Activated CD8-positive, alpha-beta T cell treated with anti-CD3 and anti-CD28 coated beads, Interleukin-2, amount 10 ng/mL, durations not matched to agents 7 days and 5 days (primary cell): ENCODE results near the gene NDUFC2. TPM values are rescaled to one million over a fixed set of nuclear protein-coding genes. Genes with fewer than 3 reads are reported as not detected.

ENCODE experiments used
- ATAC-seq: fragments of 150-1000 bp; cut with Tn5 transposase; one replicate; pipeline ENCODE4 v1.10.0; 2021; ENCODE audit warnings: moderate library complexity
- CTCF ChIA-PET: fragments of 350-600 bp; sonication (Branson Sonifier 250); formaldehyde crosslinking; loops from one replicate; lab custom pipeline; 2021; ENCODE audit warnings: antibody characterized with exemption; lab: Charles Lee
- POLR2A ChIA-PET: fragments of 350-600 bp; sonication (Branson Sonifier 250); formaldehyde crosslinking; loops from one replicate; lab custom pipeline; 2021; ENCODE audit warnings: antibody characterized with exemption; lab: Charles Lee
- DNase-seq: peaks from one replicate; pipeline ENCODE4 v3.0.0-alpha.2; 2020
- H3K27ac Mint-ChIP-seq: one replicate; pipeline ENCODE4 v1.8.0; 2021; ENCODE audit warnings: mild to moderate bottlenecking, mixed read lengths
- H3K27me3 Mint-ChIP-seq: one replicate; pipeline ENCODE4 v1.8.0; 2021; ENCODE audit warnings: low read depth, mixed read lengths
- H3K36me3 Mint-ChIP-seq: one replicate; pipeline ENCODE4 v1.8.0; 2021; ENCODE audit warnings: low read depth, mixed read lengths
- H3K4me1 Mint-ChIP-seq: one replicate; pipeline ENCODE4 v1.8.0; 2021; ENCODE audit warnings: low read depth, mixed read lengths
- H3K4me3 Mint-ChIP-seq: one replicate; pipeline ENCODE4 v1.8.0; 2021; ENCODE audit warnings: mild to moderate bottlenecking, mixed read lengths
- H3K9me3 Mint-ChIP-seq: one replicate; pipeline ENCODE4 v1.8.0; 2022; ENCODE audit warnings: mixed read lengths; ENCODE audit not compliant: insufficient read depth
- total RNA-seq, 2 experiments: library from RNA; stranded (reverse); gene quantifications; one replicate each; pipeline ENCODE4 v1.2.3, GENCODE V29; 2021

Gene NDUFC2
- total RNA-seq, 2 experiments from 2014 or later: 193 TPM

- Mint-ChIP-seq H3K36me3 (no peaks in the 10 kb centered on the region), H3K4me1 (peaks cover 3% of the 10 kb centered on the region), H3K4me3 (no peak overlapping the region), H3K27ac (no peak overlapping the region), H3K9me3 (no peaks in the 10 kb centered on the region), H3K27me3 (peaks cover 16% of the 10 kb centered on the region)
- ChIA-PET POLR2A (no interaction called here), CTCF (no interaction called here)
- DNase-seq (no peak), ATAC-seq (no peak)
Measured at GRCh38 chr11:78025378-78025777, 54.3 kb downstream of the NDUFC2 start.

GRCh38 chr11:78023426-78023825 is 56.2 kb downstream of the NDUFC2 start:
- peaks cover 3% of the 10 kb centered on the region for H3K4me1 Mint-ChIP-seq
- DNase-seq (no peak), ATAC-seq (no peak)
- H3K27ac Mint-ChIP-seq: no peak overlapping the region
- POLR2A ChIA-PET: no interaction called here
- no peaks in the 10 kb centered on the region for H3K36me3 Mint-ChIP-seq
- no peaks in the 10 kb centered on the region for H3K9me3 Mint-ChIP-seq
- CTCF ChIA-PET: no interaction called here
- H3K4me3 Mint-ChIP-seq: no peak overlapping the region
- peaks cover 19% of the 10 kb centered on the region for H3K27me3 Mint-ChIP-seq

- POLR2A ChIA-PET: no interaction called here
- CTCF ChIA-PET: no interaction called here
- H3K4me3 Mint-ChIP-seq: no peak within 1 kb of the TSS
Measured at GRCh38 chr11:78022397-78023396, 57.0 kb downstream of the NDUFC2 start, which contains the start of gene KCTD14. TSS of gene KCTD14 (minus strand) at chr11:78023276. CDS start at chr11:78023249, 27 bp downstream.

GRCh38 chr11:78021611-78022010 is 58.1 kb downstream of the NDUFC2 start:
- no peaks in the 10 kb centered on the region for H3K36me3 Mint-ChIP-seq
- H3K27ac Mint-ChIP-seq: no peak overlapping the region
- no peaks in the 10 kb centered on the region for H3K9me3 Mint-ChIP-seq
- ChIA-PET POLR2A (no interaction called here), CTCF (interaction anchor here (1.1 kb wide), 1 partner anchor 59 kb away, joined by 3 read pairs; no protein-coding TSS in a partner anchor)
- DNase-seq (no peak), ATAC-seq (no peak)
- no peak overlapping the region for H3K4me3 Mint-ChIP-seq
- H3K27me3 Mint-ChIP-seq: peaks cover 19% of the 10 kb centered on the region
- peaks cover 3% of the 10 kb centered on the region for H3K4me1 Mint-ChIP-seq

More at GRCh38 chr11:78022397-78023396, 57.0 kb downstream of the NDUFC2 start, which contains the start of gene KCTD14:
- no peak for DNase-seq
- Mint-ChIP-seq H3K9me3 (no peaks in the 10 kb centered on the region), H3K27me3 (peaks cover 19% of the 10 kb centered on the region), H3K4me1 (peaks cover 3% of the 10 kb centered on the region), H3K36me3 (no peaks in the 10 kb centered on the region), H3K27ac (no peak within 1 kb of the TSS)
- ATAC-seq: no peak

- DNase-seq (no peak), ATAC-seq (no peak)
- Mint-ChIP-seq H3K4me3 (no peak overlapping the region), H3K36me3 (no peaks in the 10 kb centered on the region), H3K4me1 (peaks cover 3% of the 10 kb centered on the region), H3K27me3 (peaks cover 19% of the 10 kb centered on the region), H3K9me3 (no peaks in the 10 kb centered on the region), H3K27ac (no peak overlapping the region)
- CTCF ChIA-PET: interaction anchor here (0.9 kb wide), 1 partner anchor 26 kb away, joined by 5 read pairs; no protein-coding TSS in a partner anchor
- POLR2A ChIA-PET: no interaction called here
Measured at GRCh38 chr11:78020246-78020645, 59.4 kb downstream of the NDUFC2 start.

- no peak overlapping the region for H3K27ac Mint-ChIP-seq
- no peak for DNase-seq
- POLR2A ChIA-PET: no interaction called here
- H3K4me3 Mint-ChIP-seq: no peak overlapping the region
- ATAC-seq: no peak
- CTCF ChIA-PET: no interaction called here
- H3K4me1 Mint-ChIP-seq: peaks cover 3% of the 10 kb centered on the region
- H3K36me3 Mint-ChIP-seq: no peaks in the 10 kb centered on the region
- H3K27me3 Mint-ChIP-seq: peaks cover 22% of the 10 kb centered on the region
- no peaks in the 10 kb centered on the region for H3K9me3 Mint-ChIP-seq
Measured at GRCh38 chr11:78019808-78020207, 59.9 kb downstream of the NDUFC2 start.

Other genes with a start within 250 kb of the NDUFC2 start
- gene INTS4, start 85.2 kb downstream of the NDUFC2 start, total RNA-seq: 10 to 100 TPM; 45.1 to 51.2 TPM
- under 1 TPM; 0.21 to 0.47 TPM for gene KCTD14, start 56.6 kb downstream of the NDUFC2 start, total RNA-seq
- not detected for gene THRSP, start 16.0 kb downstream of the NDUFC2 start, total RNA-seq
- 10 to 100 TPM; 49.9 to 51.7 TPM for gene ALG8, start 59.8 kb upstream of the NDUFC2 start, total RNA-seq
- gene KCTD21, start 108.8 kb upstream of the NDUFC2 start, total RNA-seq: 1 to 10 TPM; 7.1 to 7.8 TPM
- 10 to 100 TPM; 11.9 to 12.8 TPM for gene USP35, start 109.1 kb upstream of the NDUFC2 start, total RNA-seq